Stimulated activated CD8-positive, alpha-beta memory T cell treated with anti-CD3 and anti-CD28 coated beads, Interleukin-12 subunit alpha, Interleukin-12 subunit beta, amount 100 ng/mL, for 4 hours (primary cell): ENCODE data around the gene TMEM108.

Experiments
- DNase-seq: peaks from one replicate; pipeline ENCODE4 v3.0.0-alpha.2; 2020; ENCODE audit warnings: low read depth

TMEM108 gene

GRCh38 chr3:133227813-133228212 lies 189.6 kb downstream of the TMEM108 start:
- DNase-seq, result no peak

- no peak for DNase-seq
Observed at GRCh38 chr3:133230195-133230594, 192.0 kb downstream of the TMEM108 start.

GRCh38 chr3:133236901-133237300 lies 198.7 kb downstream of the TMEM108 start:
- no peak for DNase-seq

- no peak for DNase-seq
Observed at GRCh38 chr3:133237380-133237779, 199.2 kb downstream of the TMEM108 start.

GRCh38 chr3:133238015-133238414 lies 199.8 kb downstream of the TMEM108 start:
- DNase-seq, result no peak

GRCh38 chr3:133246119-133246518 lies 207.9 kb downstream of the TMEM108 start:
- DNase-seq, result no peak

- no peak for DNase-seq
Observed at GRCh38 chr3:133246773-133247172, 208.6 kb downstream of the TMEM108 start.

- no peak for DNase-seq
Observed at GRCh38 chr3:133248389-133248788, 210.2 kb downstream of the TMEM108 start.

GRCh38 chr3:133249490-133249889 lies 211.3 kb downstream of the TMEM108 start:
- no peak for DNase-seq

- no peak for DNase-seq
Observed at GRCh38 chr3:133254151-133254550, 216.0 kb downstream of the TMEM108 start.

GRCh38 chr3:133254716-133255115 lies 216.5 kb downstream of the TMEM108 start:
- no peak for DNase-seq

GRCh38 chr3:133256787-133257483 lies 218.7 kb downstream of the TMEM108 start:
- no peak for DNase-seq

- no peak for DNase-seq
Observed at GRCh38 chr3:133258358-133258757, 220.2 kb downstream of the TMEM108 start.

- no peak for DNase-seq
Observed at GRCh38 chr3:133259767-133260166, 221.6 kb downstream of the TMEM108 start.

GRCh38 chr3:133262333-133262732 lies 224.1 kb downstream of the TMEM108 start:
- DNase-seq, result no peak

GRCh38 chr3:133264920-133265319 lies 226.7 kb downstream of the TMEM108 start:
- no peak for DNase-seq

GRCh38 chr3:133268726-133269134 lies 230.5 kb downstream of the TMEM108 start:
- no peak for DNase-seq

GRCh38 chr3:133269393-133269792 lies 231.2 kb downstream of the TMEM108 start:
- no peak for DNase-seq

GRCh38 chr3:133270631-133271030 lies 232.4 kb downstream of the TMEM108 start:
- no peak for DNase-seq

GRCh38 chr3:133271042-133271441 lies 232.9 kb downstream of the TMEM108 start:
- DNase-seq, result no peak

- no peak for DNase-seq
Observed at GRCh38 chr3:133271539-133271938, 233.3 kb downstream of the TMEM108 start.

GRCh38 chr3:133273346-133273745 lies 235.2 kb downstream of the TMEM108 start:
- DNase-seq, result no peak

- DNase-seq, result no peak
Observed at GRCh38 chr3:133274477-133274876, 236.3 kb downstream of the TMEM108 start.

- DNase-seq, result no peak
Observed at GRCh38 chr3:133276594-133276993, 238.4 kb downstream of the TMEM108 start.
